K562 (cell line): Measurements from ENCODE around the gene GAP43. TPM values are rescaled to one million over a fixed set of nuclear protein-coding genes. Genes with fewer than 3 reads are reported as not detected.

Experiments used
- ATAC-seq: fragments of 200-7000 bp; cut with Tn5 transposase; 3 replicates; pipeline ENCODE4 v1.9.1; 2020; ENCODE audit warnings: moderate library complexity
- BruUV-seq: library from RNA; stranded (reverse); fragments of 400-500 nt; replicated peaks from 2 replicates; lab custom pipeline; 2021; lab: Mats Ljungman, UMichigan
- CTCF ChIA-PET: fragments of 300-600 bp; formaldehyde crosslinking; extraction: SDS; loops from one replicate; lab custom pipeline; 2021; ENCODE audit warnings: low intra/inter-chr PET ratio; lab: Yijun Ruan, JAX
- POLR2A ChIA-PET: fragments of 300-600, 350-650 bp; sonication (Branson Sonifier 250); formaldehyde crosslinking; extraction: SDS; loops from one replicate; lab custom pipeline; 2021; ENCODE audit warnings: antibody characterized with exemption, inconsistent platforms; lab: Yijun Ruan, JAX
- DNase-seq, 4 experiments: peaks; one replicate each; pipeline versions ENCODE4 v3.0.0 to v3.0.0-alpha.2; 2011 to 2018; ENCODE audit warnings: low spot score in 3 of 4, mixed read lengths in 3 of 4; ENCODE audit errors: extremely low read depth in 1 of 4
- FAIRE-seq: peaks from 2 replicates; lab custom pipeline; 2011; peaks lifted over from hg19 to GRCh38; lab: Jason Lieb, UNC
- H2AFZ ChIP-seq: 2 replicates; pipeline ENCODE4 v1.6.0; 2011; ENCODE audit warnings: low read depth, low read length, control low read depth, inconsistent platforms
- H3K27ac ChIP-seq: fragments of 200-600 bp; 3 replicates; pipeline ENCODE4 v1.8.0; 2011; ENCODE audit warnings: low read depth, mild to moderate bottlenecking, control low read depth, inconsistent platforms, low read length, moderate library complexity, mixed read lengths; ENCODE audit errors: extremely low read depth
- H3K27me3 ChIP-seq, 2 experiments: fragments of 300-600 bp in 1 of 2; 2 replicates in 1 of 2; 3 replicates in 1 of 2; pipeline versions ENCODE4 v1.6.0 to v1.8.0; 2011; ENCODE audit warnings: inconsistent platforms in 2 of 2, low read length in 2 of 2, mild to moderate bottlenecking in 1 of 2, mixed read lengths in 1 of 2, moderate library complexity in 1 of 2; ENCODE audit not compliant: control insufficient read depth in 2 of 2, insufficient read depth in 2 of 2
- H3K36me3 ChIP-seq: fragments of 300-600 bp; 3 replicates; pipeline ENCODE4 v1.8.0; 2011; ENCODE audit warnings: mild to moderate bottlenecking, low read length, inconsistent platforms; ENCODE audit not compliant: control insufficient read depth, insufficient read depth
- H3K4me1 ChIP-seq, 2 experiments: fragments of 200-600 bp in 1 of 2; replicated peaks in 1 of 2; 2 replicates in 1 of 2; 3 replicates in 1 of 2; pipeline versions ENCODE4 v1.5.1 to v1.8.0; 2011; ENCODE audit warnings: inconsistent platforms in 2 of 2, low read length in 2 of 2, mild to moderate bottlenecking in 1 of 2, mixed read lengths in 1 of 2, moderate library complexity in 1 of 2; ENCODE audit not compliant: control insufficient read depth in 2 of 2, insufficient read depth in 2 of 2
- H3K4me2 ChIP-seq: 2 replicates; pipeline ENCODE4 v1.6.1; 2011; ENCODE audit warnings: low read length, control low read depth, inconsistent platforms, mixed read lengths; ENCODE audit not compliant: insufficient read depth
- H3K4me3 ChIP-seq: fragments of 200-600 bp; sonication (generic), shearing (Covaris generic); 2 replicates; pipeline ENCODE4 v1.5.1; 2016; ENCODE audit warnings: control low read depth, inconsistent platforms
- H3K79me2 ChIP-seq: fragments of 200-600 bp; 3 replicates; pipeline ENCODE4 v1.8.0; 2011; ENCODE audit warnings: low read length, inconsistent platforms; ENCODE audit not compliant: control insufficient read depth, insufficient read depth
- H3K9ac ChIP-seq, 2 experiments: 2 replicates each; pipeline versions ENCODE4 v1.6.0 to v1.6.1; 2011; ENCODE audit warnings: low read depth in 2 of 2, low read length in 2 of 2, control low read depth in 1 of 2, inconsistent platforms in 1 of 2, mild to moderate bottlenecking in 1 of 2, mixed read lengths in 1 of 2; ENCODE audit not compliant: insufficient read depth in 1 of 2
- H3K9me1 ChIP-seq: one replicate; pipeline ENCODE4 v1.6.0; 2011; ENCODE audit warnings: inconsistent platforms, mild to moderate bottlenecking, low read length, moderate library complexity; ENCODE audit not compliant: control insufficient read depth, insufficient read depth
- H3K9me3 ChIP-seq: replicated peaks from 2 replicates; pipeline ENCODE4 v1.5.1; 2011; ENCODE audit warnings: low read depth, low read length, inconsistent platforms; ENCODE audit not compliant: control insufficient read depth, insufficient read depth
- H4K20me1 ChIP-seq: replicated peaks from 2 replicates; pipeline ENCODE4 v1.6.1; 2011; ENCODE audit warnings: low read length, inconsistent platforms, mixed read lengths; ENCODE audit not compliant: control insufficient read depth, insufficient read depth
- ARID1B ChIP-seq: fragments of 450-650 bp; IDR thresholded peaks from 2 replicates; pipeline ENCODE4 v1.6.1; 2016; ENCODE audit warnings: antibody characterized with exemption, mild to moderate bottlenecking, inconsistent platforms
- C11orf30 ChIP-seq: fragments of 450-650 bp; IDR thresholded peaks from 2 replicates; pipeline ENCODE4 v1.6.1; 2016; ENCODE audit warnings: low read depth, mild to moderate bottlenecking
- DPF2 ChIP-seq: fragments of 450-650 bp; IDR thresholded peaks from 2 replicates; pipeline ENCODE4 v1.6.1; 2016
- ESRRA ChIP-seq: fragments of 450-650 bp; IDR thresholded peaks from 2 replicates; pipeline ENCODE4 v1.6.1; 2014; ENCODE audit warnings: low read depth, mild to moderate bottlenecking, moderate library complexity, borderline replicate concordance
- ETS2 ChIP-seq: IDR thresholded peaks from 2 replicates; pipeline ENCODE4 v1.6.1; 2016; ENCODE audit warnings: borderline replicate concordance, missing genetic modification characterization, mild to moderate bottlenecking, moderate library complexity, missing compliant biosample characterization; ENCODE audit not compliant: poor library complexity, severe bottlenecking
- FOXJ2 ChIP-seq: fragments of 200-800 bp; sonication (Bioruptor generic); IDR thresholded peaks from 2 replicates; pipeline ENCODE4 v1.6.1; 2016; ENCODE audit warnings: missing genetic modification characterization, missing compliant biosample characterization
- JUND ChIP-seq, 2 experiments: IDR thresholded peaks; 2 replicates in 1 of 2; 3 replicates in 1 of 2; pipeline ENCODE4 v1.6.1; 2011; ENCODE audit warnings: borderline replicate concordance in 2 of 2, low read depth in 2 of 2, low read length in 2 of 2, improper control_type of control experiment in 1 of 2, missing biosample characterization in 1 of 2, missing genetic modification characterization in 1 of 2, missing genetic modification reagents in 1 of 2
- MAFG ChIP-seq: fragments of 450-650 bp; conservative IDR thresholded peaks from 2 replicates; pipeline ENCODE4 v1.6.1; 2016; ENCODE audit warnings: missing genetic modification characterization, missing compliant biosample characterization
- MEIS2 ChIP-seq: fragments of 450-650 bp; IDR thresholded peaks from 2 replicates; pipeline ENCODE4 v1.6.1; 2014; ENCODE audit warnings: mild to moderate bottlenecking; ENCODE audit not compliant: partially characterized antibody
- NFE2 ChIP-seq: IDR thresholded peaks from 2 replicates; pipeline ENCODE4 v1.6.1; 2014; ENCODE audit warnings: antibody characterized with exemption, low read depth
- NFXL1 ChIP-seq: fragments of 450-650 bp; formaldehyde crosslinking; IDR thresholded peaks from 2 replicates; pipeline ENCODE4 v1.4.0; 2021; ENCODE audit warnings: mild to moderate bottlenecking
- SMC3 ChIP-seq: conservative IDR thresholded peaks from 2 replicates; pipeline ENCODE4 v1.6.1; 2011; ENCODE audit warnings: low read depth, low read length, improper control_type of control experiment; ENCODE audit not compliant: insufficient read depth
- SOX6 ChIP-seq: fragments of 450-650 bp; IDR thresholded peaks from 2 replicates; pipeline ENCODE4 v1.6.1; 2014; ENCODE audit warnings: mild to moderate bottlenecking
- ZNF316 ChIP-seq: fragments of 450-650 bp; IDR thresholded peaks from 2 replicates; pipeline ENCODE4 v1.6.1; 2016
- ZNF589 ChIP-seq: fragments of 200-800 bp; sonication (Bioruptor generic); IDR thresholded peaks from 2 replicates; pipeline ENCODE4 v1.6.1; 2016; ENCODE audit warnings: low read depth, missing genetic modification characterization, missing compliant biosample characterization
- WGBS: fragments of 100-300 bp; shearing (Covaris generic); methylation state at CpG from one replicate; pipeline ENCODE4 v1.1.6; 2016; ENCODE audit warnings: low coverage, mixed read lengths; ENCODE audit not compliant: insufficient coverage; ENCODE audit errors: missing lambda C conversion rate; 5-methylcytosine and 5-hydroxymethylcytosine counted together
- in situ Hi-C: fragments of 300-500 bp; cut with MboI; formaldehyde crosslinking; loops from 4 replicates; pipeline ENCODE4 v1.15.0; 2018; ENCODE audit warnings: inconsistent platforms, mixed read lengths
- intact Hi-C: fragments of 100-400 bp; cut with micrococcal nuclease; formaldehyde crosslinking; loops from 2 replicates; pipeline ENCODE4 v1.14.2; 2022
- polyA plus RNA-seq, 8 experiments: library from polyadenylated mRNA; depleted of rRNA in 4 of 8; stranded (reverse) in 5 of 8; unstranded in 3 of 8; fragments of >200 nt; fragmentation: Nextera tagmentation in 2 of 8; fragmentation: Illumina TruSeq in 1 of 8; extraction: Ambion mirVana in 2 of 8; extraction: Trizol in 1 of 8; gene quantifications; 2 replicates each; pipeline versions ENCODE4 v1.2.1 to v1.2.3, GENCODE V29; 2011 to 2014; ENCODE audit warnings: inconsistent platforms in 1 of 8, missing spikeins in 1 of 8
- total RNA-seq, 7 experiments: library from RNA; depleted of rRNA in 6 of 7; stranded (reverse); fragments of >200 nt in 6 of 7; fragmentation: Illumina TruSeq in 2 of 7; extraction: Trizol in 2 of 7; gene quantifications; 2 replicates each; pipeline versions ENCODE4 v1.2.1 to v1.2.3, GENCODE V29; 2011 to 2021; ENCODE audit warnings: low replicate concordance in 1 of 7
- TF ChIP-seq, protein P1 (sequence below), 2 experiments: fragments of 450-650 bp in 1 of 2; sonication (generic) in 1 of 2; formaldehyde crosslinking in 1 of 2; IDR thresholded peaks in 1 of 2; conservative IDR thresholded peaks in 1 of 2; 2 replicates each; pipeline versions ENCODE4 v1.6.1 to v1.8.1; 2016 to 2023; ENCODE audit warnings: mild to moderate bottlenecking in 2 of 2, moderate library complexity in 2 of 2, inconsistent platforms in 1 of 2, missing genetic modification reagents in 1 of 2
- TF ChIP-seq, protein P2 (sequence below), 2 experiments: IDR thresholded peaks in 1 of 2; conservative IDR thresholded peaks in 1 of 2; 2 replicates each; pipeline ENCODE4 v1.6.1; 2016; ENCODE audit warnings: low read depth in 2 of 2, mild to moderate bottlenecking in 1 of 2, missing compliant biosample characterization in 1 of 2, missing genetic modification characterization in 1 of 2, moderate library complexity in 1 of 2

Gene GAP43
- total and polyA plus RNA-seq, 9 of the 15 experiments (the other 6 are each of a cell fraction or from before 2014, with no cell fraction given) = 0.04 to 0.11 (median 0.09) TPM; not detected in 6

DNA sequence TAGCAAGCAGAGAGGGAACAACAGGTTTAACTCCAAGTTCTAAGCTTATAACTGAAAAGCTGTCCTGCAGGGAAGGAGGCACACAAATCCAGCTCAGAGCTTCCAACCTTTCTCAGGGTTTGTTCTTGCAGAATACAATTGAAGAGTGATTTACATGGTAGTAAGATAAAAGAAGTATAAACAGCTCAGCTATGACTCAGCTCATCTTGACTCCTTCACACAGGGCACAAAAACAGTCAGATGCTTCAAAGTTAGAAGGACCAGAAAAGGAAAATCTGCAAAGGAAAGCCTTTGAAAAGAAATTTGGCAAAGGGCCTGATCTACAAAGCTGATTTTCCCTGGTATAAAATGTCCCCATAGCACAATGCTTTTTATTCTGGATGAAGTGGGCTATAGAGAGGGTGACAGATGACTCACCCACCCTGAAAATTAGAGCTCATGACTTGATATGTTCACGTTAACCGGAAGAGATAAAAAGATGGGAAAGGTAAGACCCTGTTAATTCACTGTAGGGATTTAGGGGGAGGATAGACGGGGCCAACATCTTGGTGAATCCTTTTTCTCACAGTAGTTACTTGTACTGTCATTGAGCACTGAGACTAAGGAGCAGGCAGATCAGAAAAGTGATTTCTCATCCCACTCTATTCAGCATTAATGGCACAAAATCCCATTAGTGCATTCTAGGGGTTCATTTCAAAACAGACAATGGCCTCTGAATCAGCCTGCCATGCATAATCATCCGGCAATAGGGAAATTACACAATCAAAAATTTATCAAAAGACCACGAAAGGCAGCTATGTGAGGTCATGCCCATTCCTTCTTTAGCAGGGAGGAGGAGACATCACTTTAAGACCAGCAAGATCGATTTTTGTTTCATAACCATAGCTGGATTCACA lies 143.5 kb downstream of the GAP43 start:
- Histone ChIP-seq H4K20me1 (no peaks in the 10 kb centered on the region), H3K4me2 (no peak overlapping the region; the same call in 1 of the 2 replicates), H3K27ac (no peak overlapping the region), H3K9ac (no peak overlapping the region), H3K79me2 (no peaks in the 10 kb centered on the region), H3K9me3 (no peaks in the 10 kb centered on the region), H3K9me1 (no peaks in the 10 kb centered on the region), H3K36me3 (no peaks in the 10 kb centered on the region), H3K27me3 (no peaks in the 10 kb centered on the region), H2AFZ (no peak overlapping the region), H3K4me1 (peaks cover 0 to 7% of the 10 kb centered on the region in 2 experiments; a peak in 2 of 5 replicates), H3K4me3 (no peak overlapping the region)
- in situ Hi-C loops (no loop called here), intact Hi-C loops (no loop called here)
- POLR2A ChIA-PET = interaction anchor here (1.6 kb wide), 1 partner anchor 11 kb away, joined by 3 read pairs; no protein-coding TSS in a partner anchor
- ATAC-seq (peak; percentile 56; the same call in 2 of the 3 replicates), FAIRE-seq (no peak), DNase-seq (no peak)
- WGBS = 16% methylated on average over 6 of the region's 6 CpGs
- CTCF ChIA-PET = no interaction called here
- no TSS peak for BruUV-seq
- no peak for TF ChIP-seq ETS2 (tag)
- peak; percentile 64; the same call in 1 of the 2 replicates for TF ChIP-seq MAFG (tag)
- peak; percentile 68 for TF ChIP-seq NFE2
- peak; percentile 37; the same call in 1 of the 2 replicates for TF ChIP-seq DPF2
- TF ChIP-seq, protein P1, sequence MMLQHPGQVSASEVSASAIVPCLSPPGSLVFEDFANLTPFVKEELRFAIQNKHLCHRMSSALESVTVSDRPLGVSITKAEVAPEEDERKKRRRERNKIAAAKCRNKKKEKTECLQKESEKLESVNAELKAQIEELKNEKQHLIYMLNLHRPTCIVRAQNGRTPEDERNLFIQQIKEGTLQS (IDR thresholded peaks at IDR 0.05) = peak; percentile 66
- TF ChIP-seq, protein P1 (CRISPR knock-in tag; conservative IDR thresholded peaks at IDR 0.05) = no peak
- no peak for TF ChIP-seq ESRRA
- TF ChIP-seq ZNF316 = peak; percentile 29; the same call in 1 of the 2 replicates
- no peak for TF ChIP-seq JUND (IDR thresholded peaks at IDR 0.05; ENCODE audit: borderline replicate concordance, low read depth, low read length)
- peak; percentile 41; the same call in 1 of the 3 replicates for TF ChIP-seq JUND (tag; IDR thresholded peaks at IDR 0.05; ENCODE audit: borderline replicate concordance, low read depth, low read length)
- peak; percentile 38; the same call in 1 of the 2 replicates for TF ChIP-seq C11orf30
- TF ChIP-seq, protein P2, sequence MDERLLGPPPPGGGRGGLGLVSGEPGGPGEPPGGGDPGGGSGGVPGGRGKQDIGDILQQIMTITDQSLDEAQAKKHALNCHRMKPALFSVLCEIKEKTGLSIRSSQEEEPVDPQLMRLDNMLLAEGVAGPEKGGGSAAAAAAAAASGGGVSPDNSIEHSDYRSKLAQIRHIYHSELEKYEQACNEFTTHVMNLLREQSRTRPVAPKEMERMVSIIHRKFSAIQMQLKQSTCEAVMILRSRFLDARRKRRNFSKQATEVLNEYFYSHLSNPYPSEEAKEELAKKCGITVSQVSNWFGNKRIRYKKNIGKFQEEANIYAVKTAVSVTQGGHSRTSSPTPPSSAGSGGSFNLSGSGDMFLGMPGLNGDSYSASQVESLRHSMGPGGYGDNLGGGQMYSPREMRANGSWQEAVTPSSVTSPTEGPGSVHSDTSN (CRISPR knock-in tag; IDR thresholded peaks at IDR 0.05; ENCODE audit: low read depth) = no peak
- TF ChIP-seq, protein P2 (tag; conservative IDR thresholded peaks at IDR 0.05; ENCODE audit: low read depth) = 0 out of 2 replicates have a peak, but pooled peaks have one; percentile 17
- TF ChIP-seq SOX6 = 0 out of 2 replicates have a peak, but pooled peaks have one; percentile 22
- peak; percentile 75 for TF ChIP-seq MEIS2
- TF ChIP-seq SMC3 = no peak
- TF ChIP-seq FOXJ2 (tag) = no peak
- TF ChIP-seq ARID1B = peak; percentile 37; the same call in 1 of the 2 replicates
- TF ChIP-seq NFXL1 (CRISPR knock-in tag) = no peak
- TF ChIP-seq ZNF589 = no peak
